HG02981 (cell line): ENCODE results near the gene UBTD2.
"Not testable (repeated sequence)": the region's sequence is repeated elsewhere in the genome, so short reads cannot be mapped to it uniquely, and the experiment has no call there.

Experiments used
- ATAC-seq: cut with Tn5 transposase; IDR thresholded peaks from one replicate; pipeline ENCODE4 v1.9.1; 2021; ENCODE audit warnings: mild to moderate bottlenecking, moderate library complexity; ENCODE audit not compliant: unreplicated experiment

UBTD2 gene, protein sequence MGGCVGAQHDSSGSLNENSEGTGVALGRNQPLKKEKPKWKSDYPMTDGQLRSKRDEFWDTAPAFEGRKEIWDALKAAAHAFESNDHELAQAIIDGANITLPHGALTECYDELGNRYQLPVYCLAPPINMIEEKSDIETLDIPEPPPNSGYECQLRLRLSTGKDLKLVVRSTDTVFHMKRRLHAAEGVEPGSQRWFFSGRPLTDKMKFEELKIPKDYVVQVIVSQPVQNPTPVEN

DNA sequence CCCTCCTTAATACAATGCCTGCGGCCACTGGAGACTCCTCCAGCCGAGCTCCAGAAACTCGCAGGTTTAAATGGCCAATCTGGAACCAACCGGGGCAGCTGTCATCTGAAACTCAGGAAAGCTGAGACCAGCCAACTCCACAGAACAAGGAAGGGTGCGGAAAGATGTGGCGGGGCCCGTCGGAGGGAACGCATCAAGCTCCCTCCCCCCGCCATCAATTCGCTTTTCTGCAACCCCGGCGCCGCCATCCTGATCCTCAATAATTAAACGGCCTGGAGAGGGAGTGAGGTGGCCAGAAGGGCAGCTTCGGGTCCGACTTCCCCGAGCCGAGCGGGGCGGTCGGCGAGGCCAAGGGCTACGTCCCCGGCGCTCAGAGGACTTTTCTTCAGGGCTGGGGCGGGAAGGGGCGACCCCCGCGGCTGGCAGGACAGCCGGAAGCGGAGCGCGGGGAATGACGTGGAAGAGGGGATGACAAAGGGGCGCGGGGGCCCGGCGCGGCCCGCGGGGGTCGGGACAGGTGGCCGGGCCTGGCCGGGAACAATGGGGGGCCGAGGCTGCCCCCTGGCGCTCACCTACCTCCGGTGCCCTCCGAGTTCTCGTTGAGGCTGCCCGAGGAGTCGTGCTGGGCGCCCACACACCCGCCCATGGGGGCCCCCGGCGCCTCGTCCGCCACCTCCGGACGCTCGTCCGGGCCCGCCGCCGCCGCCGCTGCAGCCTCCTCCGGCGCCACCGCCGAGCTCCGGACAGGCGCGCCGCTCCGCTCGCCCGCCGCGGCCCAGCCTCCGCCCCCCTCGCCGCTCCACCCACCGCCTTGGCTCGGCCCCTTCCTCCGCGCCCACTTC lies at the start of gene UBTD2:
Gene UBTD2, minus strand, starts transcription at position 745 of the 842 bp plus-strand sequence. Its CDS starts 99 bp downstream, at position 646.
- peak; percentile 83 for ATAC-seq

DNA sequence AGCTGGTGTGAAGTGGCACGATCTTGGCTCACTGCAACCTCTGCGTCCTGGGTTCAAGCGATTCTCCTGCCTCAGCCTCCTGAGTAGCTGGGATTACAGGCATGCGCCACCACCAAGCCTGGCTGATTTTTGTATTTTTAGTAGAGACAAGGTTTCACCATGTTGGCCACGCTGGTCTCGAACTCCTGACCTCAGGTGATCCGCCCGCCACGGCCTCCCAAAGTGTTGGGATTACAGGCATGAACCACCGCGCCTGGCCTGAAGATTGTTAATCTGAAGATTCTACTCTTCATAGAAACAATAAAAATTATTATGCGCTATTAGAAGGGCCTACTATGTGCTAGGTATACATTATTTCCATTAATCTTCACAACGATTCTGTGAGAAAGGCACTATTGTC lies 43.3 kb upstream of the UBTD2 start:
- not testable (repeated sequence) for ATAC-seq

DNA sequence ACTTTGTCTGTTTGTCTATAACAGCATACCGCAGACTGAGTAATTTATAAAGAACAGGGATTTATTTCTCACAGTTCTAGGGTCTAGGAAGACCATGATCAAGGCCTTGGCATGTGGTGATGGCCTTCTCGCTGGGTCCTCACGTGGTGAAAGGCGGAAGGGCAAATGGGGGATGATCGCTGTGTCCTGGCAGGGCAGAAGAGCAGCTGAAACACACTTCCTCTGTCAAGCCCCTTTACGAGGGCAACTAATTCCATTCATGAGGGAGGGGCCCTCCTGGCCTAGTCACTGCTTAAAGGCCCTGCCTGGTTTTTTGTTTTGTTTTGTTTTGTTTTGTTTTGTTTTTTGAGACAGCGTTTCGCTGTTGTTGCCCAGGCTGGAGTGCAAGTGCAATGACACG lies 41.9 kb upstream of the UBTD2 start:
- no peak for ATAC-seq

DNA sequence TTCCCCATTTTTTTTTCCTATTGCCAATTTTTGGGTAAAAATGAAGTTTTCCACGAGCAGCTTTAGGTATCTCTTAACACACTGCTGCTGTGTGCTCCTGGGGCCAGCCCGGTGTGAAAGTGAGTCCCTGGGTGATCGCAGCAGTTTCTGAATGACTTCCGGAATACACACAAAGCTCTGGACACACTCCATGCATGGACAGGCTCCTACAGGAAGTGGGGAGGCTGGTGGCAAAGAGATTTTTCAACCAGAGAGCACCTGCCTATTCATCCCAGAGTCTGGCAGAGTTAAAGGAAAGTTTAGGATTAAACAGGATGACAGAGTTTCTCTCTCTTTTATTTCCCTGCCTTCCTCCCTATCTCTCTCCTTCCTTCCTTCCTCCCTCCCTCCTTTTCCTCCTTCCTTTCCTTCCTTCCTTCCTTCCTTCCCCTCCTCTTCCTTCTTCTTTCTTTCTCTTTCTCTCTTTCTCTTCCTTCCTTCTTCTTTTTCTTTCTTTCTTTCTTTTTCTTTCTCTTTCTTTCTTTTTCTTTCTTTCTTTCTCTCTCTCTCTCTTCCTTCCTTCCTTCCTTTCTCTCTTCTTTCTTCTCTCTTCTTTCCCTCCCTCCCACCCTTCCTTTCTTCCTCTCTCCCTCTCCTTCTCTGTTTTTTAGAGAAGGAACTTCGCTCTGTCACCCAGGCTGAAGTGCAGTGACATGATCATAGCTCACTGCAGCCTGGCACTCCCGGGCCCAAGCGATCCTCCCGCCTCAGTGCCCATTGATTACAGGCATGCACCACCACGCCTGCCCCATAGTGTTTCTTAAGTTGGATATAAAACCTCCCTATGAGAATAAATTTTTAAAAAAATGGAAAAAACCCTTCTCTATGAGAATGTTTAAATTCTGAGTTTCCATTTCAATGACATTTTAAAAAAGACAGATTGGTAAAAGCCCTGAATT lies 38.7 kb upstream of the UBTD2 start:
- peak; percentile 71 for ATAC-seq

DNA sequence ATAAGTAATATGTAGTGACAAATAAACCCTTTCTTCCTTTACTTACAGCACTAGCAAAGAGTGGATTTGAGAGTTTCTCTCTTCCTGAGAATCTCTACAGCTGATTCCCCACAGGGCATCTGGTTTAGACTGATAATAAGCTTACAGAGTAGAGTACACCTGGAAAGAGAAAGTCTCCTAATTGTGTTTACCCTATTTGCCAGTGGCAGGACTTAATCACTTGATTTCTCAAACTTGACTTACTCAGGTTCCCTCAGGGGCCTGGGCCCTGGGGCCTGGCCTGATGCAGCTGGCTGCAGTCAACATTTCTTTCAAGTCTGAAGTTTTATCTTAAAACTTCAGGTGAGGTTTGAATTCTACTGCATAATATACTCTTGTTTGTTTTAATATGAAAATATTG lies 38.0 kb upstream of the UBTD2 start:
- no peak for ATAC-seq

DNA sequence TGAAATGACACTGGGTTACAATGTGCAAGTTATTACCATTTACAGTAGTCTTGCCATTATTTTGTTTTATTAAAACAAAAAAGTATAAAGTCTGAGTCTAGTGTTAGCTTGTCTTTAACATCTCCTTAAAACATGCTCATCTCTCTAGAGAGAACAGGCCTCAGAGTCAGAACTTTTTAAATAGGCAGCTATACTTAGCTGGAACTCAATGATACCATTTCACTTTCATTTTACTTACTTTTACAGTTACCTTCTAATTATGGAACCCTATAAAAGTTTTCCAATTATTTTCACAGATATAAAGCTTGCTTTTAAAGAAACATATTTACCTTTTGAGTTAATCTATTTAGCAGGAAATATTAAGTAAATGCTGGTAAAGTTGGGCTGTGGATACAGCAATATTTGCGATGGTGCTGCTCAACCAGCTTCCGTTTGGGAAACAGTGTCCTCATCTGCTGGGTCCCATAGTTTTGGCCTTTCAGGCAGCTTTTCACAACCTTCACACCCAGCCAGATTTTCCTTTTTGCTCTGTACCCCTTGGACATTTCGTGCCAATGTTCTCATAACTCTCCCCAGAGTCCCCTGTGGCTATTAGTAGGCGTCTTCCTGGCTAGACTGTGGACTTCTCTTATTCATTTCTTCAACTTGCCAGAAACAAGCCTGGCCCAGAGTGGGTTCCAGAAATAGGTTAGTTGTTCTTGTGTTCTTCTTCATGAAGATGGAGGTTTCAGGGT lies 36.3 kb upstream of the UBTD2 start:
- ATAC-seq: no peak

DNA sequence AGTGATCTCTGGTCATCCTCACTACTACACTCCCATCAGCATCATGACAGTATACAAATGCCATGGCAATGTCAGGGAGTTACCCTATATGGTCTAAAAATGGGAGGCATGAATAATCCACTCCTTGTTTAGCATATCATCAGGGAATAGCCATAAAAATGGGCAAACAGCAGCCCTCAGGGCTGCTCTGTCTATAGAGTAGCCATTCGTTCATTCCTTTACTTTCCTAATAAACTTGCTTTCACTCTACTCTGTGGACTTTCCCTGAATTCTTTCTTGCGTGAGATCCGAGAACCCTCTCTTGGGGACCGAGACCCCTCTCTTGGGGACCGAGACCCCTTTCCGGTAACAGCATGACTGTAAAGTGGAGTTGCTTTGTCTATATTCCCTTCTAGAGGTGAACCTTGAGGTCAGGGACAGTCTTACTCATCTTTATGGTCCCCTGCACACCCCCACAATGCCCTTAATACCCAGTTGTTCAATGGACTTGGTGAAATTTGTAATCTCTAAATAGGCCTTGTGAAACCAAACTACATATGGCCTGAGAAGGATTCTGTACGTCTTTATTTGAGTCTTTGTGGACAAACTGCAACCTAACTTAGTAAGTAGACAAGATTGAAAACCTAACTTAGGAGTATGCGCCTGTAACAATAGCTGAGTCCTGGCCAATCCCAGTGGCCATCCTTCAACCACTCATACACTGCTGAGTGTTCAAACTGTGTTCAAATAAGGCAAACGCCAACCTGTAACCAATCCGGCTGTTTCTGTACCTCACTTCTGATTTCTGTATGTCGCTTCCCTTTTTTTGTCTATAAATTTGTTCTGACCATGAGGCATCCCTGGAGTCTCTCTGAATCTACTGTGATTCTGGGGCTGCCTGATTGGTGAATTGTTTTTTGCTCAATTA lies 32.3 kb upstream of the UBTD2 start:
- peak; percentile 73 for ATAC-seq

DNA sequence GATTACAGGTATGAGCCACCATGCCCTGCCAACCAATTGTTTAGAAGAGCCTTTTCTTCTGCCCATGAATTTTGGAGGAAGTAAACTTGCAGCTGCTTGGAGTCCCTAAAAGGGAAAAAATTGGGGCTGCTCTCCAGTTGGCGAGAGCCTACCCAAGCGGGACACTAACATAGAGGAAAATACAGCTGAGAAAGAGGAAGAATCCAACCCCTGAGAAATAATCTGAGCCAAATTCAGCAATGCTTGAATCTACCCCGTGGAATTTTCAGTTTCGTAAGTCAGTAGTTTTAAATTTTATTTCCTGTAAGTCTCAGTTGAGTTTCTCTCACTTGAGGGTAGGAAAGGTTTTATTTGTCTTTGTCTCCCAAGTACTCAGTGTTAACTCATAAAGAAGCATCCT lies 30.4 kb upstream of the UBTD2 start:
- ATAC-seq: no peak

DNA sequence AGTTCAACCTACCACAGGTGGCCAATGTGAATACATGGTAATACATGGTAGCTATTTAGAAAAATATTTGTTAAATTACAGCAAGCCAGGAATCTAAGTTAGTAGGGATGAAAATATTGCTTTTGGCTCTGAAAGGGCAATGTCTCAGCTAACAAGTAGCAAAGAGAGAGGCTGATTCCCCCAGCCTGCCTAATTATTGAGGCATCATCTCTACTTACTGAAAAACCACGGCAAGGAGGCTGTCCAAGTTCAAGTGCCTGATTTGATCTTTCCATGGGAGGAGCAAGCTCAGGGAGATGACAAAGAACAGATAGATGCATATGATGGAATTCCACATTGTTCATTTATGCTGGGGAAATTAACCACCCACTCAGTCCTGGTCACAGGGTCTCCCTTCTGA lies 28.7 kb upstream of the UBTD2 start:
- no peak for ATAC-seq

DNA sequence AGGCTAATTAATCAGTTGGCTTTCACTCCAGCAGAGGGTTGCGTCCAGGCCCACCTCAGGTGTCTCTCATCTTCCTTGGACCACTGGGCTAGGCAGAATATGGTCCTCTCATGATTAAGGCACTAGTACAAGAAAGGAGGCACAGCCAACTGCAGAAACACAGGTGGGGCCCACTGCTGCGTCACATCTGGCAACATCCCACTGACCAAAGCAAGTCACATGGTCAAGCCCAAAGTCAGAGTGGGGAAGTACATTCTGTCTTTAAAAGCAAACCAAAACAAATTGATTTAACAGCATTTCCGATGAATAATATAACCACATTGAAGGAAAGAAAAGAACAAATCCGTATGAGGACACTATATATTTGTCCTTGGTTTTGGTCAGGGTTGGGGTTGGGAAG lies 28.0 kb upstream of the UBTD2 start:
- no peak for ATAC-seq

DNA sequence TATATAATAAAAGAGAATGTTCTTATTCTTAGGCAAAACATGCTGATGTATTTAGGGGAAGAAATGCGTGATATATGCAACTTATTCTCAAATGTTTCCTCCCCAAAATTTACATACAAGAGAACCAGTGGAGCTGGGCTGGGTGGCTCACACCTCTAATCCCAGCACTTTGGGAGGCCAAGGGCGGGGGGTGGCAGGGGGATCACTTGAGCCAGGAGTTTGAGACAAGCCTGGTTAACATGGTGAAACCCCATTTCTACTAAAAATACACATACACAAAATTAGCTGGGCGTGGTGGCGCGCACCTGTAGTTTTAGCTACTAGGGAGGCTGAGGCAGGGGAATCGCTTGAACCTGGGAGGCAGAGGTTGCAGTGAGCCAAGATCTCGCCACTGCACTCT lies 27.5 kb upstream of the UBTD2 start:
- no peak for ATAC-seq

DNA sequence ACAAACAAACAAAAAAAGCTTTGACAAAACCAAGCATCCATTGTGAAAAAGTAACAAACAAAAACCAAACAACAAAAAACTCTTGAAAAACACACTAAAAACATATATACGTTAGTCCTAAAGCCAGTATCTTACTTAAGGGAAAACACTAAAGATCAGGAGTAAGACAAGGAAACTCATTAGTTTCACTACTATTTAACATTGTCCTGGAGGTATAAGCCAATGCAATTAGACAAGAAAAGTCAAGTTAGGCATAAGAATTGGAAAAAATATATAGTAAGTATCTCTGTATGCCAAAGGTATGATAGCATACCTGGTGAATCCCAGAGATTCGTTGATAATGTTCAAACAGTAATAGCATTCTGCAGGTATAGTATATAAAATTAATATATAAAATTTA lies 21.8 kb upstream of the UBTD2 start:
- ATAC-seq: no peak

DNA sequence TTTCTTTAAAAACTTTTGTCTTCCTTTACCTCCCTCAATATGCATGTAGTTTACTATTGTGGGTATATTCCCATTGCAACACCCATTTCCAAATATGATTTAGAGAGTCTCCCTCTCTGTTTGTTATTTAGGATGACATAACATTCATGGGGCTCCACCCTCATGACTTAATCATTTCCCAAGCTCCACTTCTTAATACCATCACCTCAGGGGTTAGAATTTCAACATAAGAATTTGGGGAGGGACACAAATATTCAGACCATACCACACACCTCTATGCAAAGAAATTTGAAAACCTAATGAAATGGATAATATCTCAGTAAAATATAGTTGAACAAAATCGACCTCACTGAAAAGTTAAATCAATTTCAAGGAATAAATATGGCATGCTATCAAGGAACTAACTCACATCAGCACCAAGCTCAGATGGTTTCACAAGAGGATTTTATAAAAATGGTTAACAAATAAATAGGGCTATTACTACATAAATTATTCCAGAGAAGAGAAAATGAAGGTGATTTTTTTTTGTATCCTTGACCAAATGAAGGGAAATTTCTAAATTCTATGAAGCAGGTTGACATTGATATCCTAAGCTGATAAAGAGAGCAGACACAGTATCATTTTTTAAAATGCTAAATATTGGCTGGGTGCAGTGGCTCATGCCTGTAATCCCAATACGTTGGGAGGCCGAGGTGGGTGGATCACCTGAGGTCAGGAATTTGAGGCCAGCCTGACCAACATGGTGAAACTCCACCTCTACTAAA lies 20.2 kb upstream of the UBTD2 start:
- ATAC-seq: no peak

DNA sequence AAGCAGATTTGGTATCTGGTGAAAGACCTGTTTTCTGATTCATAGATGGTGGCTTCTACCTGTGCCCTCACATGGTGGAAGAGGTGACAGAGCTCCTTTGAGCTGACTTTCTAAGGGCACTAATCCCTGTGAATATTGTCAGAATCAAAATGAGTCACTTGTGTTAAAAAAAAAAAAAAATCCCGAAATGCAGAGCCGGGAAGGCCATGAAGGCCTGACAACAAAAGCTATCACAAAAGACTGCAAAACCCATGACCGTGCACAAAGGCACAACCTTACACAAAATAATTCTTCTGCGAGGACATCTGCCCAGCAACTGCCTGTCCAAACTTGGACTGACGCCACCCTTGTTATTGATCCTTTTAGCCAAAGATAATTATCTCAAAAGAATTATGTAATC lies 19.6 kb upstream of the UBTD2 start:
- ATAC-seq: no peak

DNA sequence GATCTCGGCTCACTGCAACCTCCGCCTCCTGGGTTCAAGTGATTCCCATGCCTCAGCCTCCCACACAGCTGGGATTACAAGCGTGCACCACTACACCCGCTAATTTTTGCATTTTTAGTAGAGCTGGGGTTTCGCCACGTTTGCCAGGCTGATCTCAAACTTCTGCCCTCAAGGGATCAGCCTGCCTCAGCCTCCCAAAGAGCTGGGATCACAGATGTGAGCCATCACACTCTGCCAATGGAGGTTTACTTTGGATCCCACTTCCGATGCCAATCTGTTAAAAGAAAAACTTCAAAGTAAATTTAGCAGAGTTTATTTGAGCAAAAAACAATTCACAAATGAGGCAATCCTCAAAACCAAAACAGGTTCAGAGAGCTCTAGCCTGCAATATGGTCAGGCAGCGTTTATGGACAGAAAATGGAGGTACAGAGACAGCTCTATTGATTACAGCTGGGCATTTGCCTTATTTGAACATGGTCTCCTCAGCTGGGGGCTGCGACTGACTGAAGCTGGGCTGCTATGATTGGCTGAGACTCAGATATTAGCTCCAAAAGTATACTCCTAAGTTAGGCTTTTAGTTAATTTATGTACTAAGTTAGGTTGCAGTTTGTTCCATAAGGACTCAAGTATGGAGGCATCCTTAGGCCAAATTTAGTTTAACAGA lies 18.6 kb upstream of the UBTD2 start:
- ATAC-seq: no peak

DNA sequence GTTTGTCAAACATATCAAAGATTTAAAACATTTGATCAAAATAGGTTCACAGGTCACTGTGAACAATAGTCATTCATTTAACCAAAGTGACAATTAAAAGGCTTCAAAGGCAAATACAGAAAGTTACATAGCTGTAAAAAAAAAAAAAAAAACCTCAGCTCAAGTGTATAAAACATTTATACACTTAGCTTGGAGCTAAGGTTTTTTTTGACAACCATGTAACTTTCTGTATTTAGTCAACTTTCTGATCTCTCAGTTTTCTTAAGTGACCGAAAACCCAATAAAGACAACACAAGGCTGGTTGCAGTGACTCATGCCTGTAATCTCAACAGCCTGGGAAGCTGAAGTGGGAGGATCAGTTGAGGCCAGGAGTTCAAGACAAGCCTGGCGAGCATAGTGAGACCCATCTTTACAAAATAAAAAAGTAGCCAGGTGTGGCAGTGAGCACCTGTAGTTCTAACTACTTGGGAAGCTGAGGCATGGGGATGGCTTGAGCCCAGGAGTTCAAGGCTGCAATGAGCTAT lies 16.4 kb upstream of the UBTD2 start:
- ATAC-seq: no peak

DNA sequence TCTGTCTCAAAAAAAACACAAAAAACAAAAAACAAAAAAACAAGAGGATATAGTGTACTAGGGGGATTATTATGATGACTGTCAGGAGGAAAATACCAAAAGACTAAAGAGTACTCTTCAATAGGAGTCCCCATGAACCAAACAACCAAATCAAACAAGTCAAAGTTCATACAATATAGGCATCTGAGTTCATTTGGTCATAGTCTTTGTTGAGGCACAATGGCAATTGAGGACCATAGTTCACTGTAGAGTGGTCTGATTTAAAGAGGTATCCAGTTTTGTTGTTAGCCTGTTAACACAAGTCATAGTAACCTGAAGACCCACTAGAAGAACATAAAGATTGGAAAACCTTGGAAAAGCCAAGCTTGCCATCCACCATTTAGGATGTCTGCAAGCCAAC lies 11.3 kb upstream of the UBTD2 start:
- no peak for ATAC-seq

DNA sequence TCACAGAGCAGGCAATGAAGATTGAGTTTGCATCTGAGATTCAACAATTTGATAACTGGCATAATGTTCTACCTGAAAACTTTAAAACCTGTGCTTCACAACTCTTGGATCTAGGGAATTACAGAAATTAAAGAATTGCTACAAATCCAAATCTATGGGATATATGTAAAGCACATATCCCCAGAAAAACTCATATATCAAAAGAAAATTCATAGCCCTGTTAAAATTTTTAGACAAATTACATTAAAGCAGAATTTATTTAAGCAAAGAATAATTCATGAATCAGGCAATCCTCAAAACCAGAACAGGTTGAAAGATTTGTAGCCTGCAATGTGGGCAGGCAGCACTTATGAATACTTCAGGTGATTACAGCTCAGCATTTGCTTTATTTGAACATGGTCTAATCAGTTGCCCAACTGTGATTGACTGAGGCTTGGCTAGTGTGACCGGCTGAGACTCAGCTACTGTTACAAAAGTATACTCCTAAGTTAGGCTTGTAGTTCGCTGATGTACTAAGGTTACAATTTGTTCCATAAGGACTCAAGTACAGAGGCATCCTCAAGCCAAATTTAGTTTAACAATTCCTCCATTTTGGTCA lies 10.3 kb upstream of the UBTD2 start:
- ATAC-seq: no peak
